Stimulated activated naive CD8-positive, alpha-beta T cell treated with anti-CD3 and anti-CD28 coated beads, Interleukin-15, Interleukin-2, amounts not matched to agents 100 U/mL and 50 U/mL, for 24 hours (primary cell): ENCODE measurements around the gene FAM171A1.

ENCODE experiments used
- ATAC-seq: fragments of 150-1000 bp; cut with Tn5 transposase; one replicate; pipeline ENCODE4 v1.10.0; 2021
- DNase-seq: peaks from one replicate; pipeline ENCODE4 v3.0.0; 2021

Gene FAM171A1

DNA sequence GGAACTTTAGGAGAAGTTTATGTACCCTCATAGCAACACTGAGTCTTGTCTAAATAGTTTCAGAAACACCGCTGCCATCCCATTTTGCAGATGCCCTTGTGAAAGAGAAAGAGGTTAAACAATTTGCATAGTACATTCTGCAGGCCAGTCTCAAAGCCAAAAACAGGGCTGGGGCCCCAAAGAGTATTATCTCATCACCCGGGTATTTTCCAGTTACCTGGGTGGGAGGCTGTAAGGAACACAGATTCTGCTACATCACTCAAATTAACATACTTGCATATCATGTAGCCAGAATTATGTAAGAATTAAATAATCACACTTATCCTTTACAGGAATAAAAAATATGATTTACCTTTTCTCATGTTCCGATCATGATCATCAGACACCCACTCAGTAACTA, 3.1 kb upstream of the FAM171A1 start:
- no peak for DNase-seq
- no peak for ATAC-seq

DNA sequence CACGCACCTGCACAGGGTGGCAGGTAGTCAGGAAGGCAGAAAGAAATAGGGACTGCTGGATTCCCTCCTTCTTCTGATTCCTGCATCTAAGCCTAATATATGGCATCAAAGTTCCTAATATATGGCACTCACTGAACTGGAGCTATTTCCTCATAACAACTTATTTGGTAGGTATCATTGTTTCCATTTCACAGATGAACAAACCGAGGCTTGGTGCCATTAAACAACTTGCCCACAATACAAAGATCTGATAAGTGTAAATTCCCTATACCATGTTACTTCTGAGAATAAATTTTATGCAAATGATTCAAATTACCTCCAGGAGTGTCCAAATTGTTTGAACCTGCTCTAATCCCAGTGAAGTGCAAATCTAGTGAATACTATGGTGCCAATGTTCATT, 2.1 kb upstream of the FAM171A1 start:
- DNase-seq, result no peak
- ATAC-seq, result no peak

DNA sequence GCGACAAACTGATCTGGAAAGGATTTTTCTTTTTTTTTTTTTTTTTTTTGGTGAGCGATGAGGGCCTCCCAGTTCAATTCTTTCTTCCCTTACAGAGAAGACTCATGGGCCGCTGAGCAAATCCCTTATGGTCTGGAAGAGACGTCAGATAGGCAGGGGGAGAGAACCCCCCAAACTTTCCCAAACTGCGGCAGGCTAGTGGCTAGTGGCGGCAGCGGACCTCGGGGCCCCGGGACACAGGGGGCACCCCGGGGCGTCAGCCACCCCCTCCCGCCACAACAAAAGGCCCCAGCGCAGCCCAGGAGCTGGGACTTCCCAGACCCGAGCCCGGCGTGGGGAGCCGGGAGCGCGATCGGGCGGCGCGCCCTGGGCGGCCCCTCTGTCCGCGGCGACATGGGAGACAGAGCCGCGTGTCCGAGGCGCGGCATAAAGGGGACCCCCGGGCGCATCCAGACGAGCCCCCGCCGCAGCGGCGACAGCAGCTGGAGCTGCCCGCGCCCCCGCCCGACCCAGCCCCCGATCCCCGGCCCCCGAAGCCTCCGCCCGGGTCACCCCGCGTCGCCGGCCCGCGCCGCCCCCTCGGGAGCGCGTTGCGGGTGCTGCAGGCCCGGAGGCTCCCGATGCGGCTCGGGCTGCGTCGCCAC, 755 bp downstream of the FAM171A1 start:
- DNase-seq (peak; percentile 40), ATAC-seq (peak; percentile 48)

DNA sequence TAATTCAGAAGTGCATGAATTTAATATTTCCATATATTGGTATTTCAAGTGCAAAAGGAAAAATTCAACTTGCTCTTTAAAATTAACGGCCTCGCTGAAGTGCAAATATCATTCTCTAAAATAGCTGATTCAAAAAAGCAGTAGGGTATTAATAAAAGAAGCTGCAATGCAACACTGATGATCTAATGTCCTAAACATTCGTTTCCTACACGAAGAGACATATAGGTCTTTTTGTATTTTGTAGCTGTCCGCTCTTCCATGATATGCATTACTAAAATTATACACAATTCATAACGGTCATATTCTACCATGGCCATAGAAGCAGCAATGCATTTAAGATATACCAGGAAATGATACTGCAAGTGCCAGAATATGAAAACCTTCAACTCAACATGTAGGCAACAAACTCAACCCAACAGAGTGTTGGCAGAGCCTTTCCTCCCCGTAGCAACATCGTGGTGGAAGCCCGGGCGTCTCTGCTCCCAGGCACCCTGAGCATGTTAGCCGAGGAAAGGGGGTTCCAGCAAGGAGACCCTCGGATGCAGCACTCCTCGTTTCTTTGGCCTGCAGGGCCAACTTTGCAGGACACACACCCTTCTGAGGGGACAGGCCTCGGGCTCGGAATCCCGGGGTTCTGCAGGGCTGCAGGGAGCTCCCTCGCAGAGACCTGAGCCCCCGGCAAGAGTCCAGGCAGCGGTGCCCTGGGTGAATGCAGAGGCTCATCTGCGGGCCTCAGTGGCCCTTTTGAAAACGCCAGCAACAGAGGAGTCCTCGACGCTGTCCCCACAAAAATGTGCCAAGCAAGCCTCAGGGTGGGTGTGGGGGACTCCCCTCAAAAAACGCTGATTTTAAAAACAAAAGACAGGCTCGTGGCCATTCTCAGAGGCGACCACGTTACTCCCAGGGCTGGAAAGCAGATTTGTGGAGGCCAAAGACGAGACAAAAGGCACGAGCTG, 1.6 kb downstream of the FAM171A1 start:
- no peak for DNase-seq
- no peak for ATAC-seq

DNA sequence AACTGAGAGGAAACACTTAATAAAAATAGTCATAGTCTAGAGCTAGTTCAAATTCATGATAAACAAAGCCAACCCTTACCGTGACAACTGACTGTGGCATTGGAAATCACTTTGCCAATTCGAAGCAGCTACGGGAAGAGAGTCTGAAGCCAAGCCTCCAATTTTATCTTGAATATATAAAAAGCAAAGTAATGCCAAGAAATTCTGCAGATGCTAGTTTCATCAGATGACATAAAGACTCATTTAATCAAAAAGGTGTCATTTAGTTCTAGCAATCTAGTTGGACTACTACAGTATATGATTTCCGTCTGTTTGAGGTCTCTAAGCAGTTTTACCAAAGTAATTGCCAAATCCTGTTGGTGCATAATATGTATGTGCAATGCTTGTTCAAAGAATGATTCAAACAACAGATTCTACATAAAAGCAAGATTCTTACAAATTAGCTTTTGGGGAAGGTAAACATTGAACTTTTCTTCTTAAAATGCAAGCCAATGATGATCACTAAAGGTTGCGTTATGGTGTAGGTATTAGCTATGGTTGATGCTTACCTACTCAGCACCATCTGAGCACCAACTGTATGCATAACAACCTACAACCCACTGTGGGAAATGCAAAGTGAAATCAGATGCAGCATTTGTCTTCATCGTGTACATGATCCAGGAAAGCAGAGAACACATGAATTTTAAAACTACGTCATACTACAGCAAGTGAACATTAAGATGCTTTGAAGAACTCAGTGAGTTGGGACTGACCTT, 2.8 kb downstream of the FAM171A1 start:
- no peak for DNase-seq
- no peak for ATAC-seq

DNA sequence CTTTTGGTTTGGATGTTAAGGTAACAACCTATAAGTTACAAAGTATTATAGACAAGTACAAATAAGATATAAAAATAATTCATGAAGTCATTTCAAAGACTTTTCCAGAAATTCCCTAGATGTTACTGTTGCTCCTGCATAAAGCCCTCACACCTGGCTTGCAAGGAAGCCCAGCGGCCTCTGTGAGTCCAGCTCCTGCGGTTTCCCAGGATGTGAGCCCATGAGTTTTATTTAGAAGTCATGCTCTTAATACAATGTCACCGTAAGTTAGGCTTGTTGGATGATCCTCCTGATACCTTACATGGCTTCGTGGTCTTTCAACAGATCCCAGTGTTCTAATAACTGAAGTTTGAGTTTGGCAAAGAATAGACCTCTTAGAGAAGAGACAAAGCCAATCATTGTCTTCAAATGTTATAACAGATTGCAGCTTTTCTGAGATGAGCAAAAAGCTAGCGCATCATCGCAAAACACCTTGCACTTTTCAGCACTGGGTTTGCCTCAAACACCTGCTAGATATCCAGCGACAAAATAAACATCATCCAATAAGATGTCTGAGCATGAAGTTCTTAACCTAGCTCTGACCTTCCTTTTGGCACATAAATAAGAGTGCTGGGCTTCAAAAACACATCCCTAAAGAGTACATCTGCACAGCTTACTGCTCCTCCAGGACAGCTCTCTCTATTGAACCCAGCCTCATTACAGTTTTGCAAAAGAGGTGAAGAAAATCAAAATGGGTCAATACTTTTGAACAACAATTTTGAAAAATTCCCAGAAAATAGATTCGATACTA, 3.6 kb downstream of the FAM171A1 start:
- no peak for ATAC-seq
- no peak for DNase-seq

DNA sequence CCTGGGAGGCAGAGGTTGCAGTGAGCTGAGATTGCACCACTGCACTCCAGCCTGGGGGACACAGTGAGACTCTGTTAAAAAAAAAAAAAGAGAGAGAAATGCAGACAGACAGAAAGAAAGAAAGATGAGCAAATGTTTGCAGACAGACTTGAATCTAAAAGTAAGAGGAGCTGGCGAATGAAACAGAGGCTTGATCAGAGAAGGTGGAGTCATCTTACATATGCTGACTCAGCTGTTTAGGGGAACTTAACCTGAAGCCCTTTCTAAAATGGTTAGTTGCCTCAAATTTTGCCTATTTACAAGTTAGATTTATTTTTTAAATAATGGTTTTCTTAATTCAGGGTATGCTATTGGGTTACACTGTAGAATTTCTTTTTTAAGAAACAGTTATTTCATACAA, 5.4 kb downstream of the FAM171A1 start:
- no peak for DNase-seq
- no peak for ATAC-seq

DNA sequence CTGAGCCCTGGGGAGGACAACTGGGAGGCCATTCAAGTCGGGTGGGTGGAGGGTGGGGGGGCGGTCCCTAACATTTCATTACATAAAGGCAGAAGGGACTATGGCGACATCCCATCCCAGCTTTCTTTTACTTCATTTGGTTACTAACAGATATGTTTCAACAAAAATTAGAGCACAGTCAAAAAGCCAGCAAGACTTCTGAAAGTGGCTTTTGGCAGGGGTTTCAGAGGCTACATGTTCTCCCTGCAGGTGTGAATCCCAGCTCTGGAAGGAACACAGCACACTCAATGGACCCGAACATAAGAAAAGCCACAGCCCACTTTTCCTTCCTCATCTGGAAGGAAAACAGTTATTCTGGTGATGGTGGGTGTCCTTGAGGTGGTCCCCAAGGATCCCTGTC, 7.1 kb downstream of the FAM171A1 start:
- DNase-seq (no peak), ATAC-seq (no peak)

DNA sequence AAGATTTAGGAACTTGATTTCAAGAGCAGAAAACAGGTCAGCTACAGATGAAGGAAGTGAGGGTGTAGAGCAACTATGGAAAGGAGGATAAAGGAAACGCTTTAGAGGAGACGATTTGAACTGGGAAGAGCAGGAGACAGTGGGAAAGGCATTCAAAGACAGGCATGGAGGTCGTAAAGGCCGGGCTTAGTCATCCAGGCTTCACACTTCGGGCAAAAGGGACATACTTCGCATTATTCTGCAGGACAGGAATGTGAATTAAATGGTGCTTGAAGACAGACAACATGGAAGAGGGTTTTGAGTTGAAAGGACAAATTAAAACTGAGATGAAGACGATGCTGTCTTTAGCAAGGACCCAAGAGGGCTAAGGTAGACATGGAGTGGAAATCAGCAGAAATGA, 8.1 kb downstream of the FAM171A1 start:
- DNase-seq, result no peak
- no peak for ATAC-seq

DNA sequence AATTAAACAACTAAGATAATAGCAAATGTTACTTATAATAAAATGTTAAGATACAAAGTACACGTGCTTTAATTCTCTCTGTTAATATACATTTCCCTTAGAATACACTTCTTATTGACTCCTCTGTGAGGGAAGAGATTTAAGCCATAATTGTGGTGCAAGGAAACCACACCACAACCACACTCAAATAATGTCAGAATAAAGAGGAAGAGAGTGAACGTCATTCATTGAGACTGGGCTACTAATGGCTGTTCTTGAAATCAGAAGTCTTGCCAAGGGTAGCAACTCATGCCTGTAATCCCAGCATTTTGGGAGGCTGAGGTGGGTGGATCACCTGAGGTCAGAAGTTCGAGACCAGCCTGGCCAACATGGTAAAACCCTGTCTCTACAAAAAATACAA, 10.0 kb downstream of the FAM171A1 start:
- no peak for ATAC-seq

DNA sequence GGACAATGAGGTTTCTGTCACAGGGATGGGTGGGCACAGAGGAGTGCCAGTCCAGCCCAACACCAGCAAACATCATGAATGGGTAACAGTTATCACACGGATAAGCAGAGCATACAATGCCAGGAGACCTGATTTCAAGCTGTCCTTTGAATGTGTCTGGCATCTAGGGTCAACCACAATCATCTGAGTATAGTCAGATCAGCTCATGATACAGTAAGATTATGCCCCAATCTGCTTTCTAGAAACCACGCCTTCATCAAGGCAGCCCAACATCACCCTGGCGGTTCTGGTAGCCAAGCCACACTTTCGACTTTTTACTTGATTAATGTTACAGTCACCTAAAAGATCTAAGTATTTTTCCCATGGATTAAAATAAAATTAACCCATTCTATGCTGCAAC, 10.5 kb downstream of the FAM171A1 start:
- DNase-seq (no peak), ATAC-seq (no peak)

More for the DNA sequence above, 10.0 kb downstream of the FAM171A1 start:
- no peak for DNase-seq

DNA sequence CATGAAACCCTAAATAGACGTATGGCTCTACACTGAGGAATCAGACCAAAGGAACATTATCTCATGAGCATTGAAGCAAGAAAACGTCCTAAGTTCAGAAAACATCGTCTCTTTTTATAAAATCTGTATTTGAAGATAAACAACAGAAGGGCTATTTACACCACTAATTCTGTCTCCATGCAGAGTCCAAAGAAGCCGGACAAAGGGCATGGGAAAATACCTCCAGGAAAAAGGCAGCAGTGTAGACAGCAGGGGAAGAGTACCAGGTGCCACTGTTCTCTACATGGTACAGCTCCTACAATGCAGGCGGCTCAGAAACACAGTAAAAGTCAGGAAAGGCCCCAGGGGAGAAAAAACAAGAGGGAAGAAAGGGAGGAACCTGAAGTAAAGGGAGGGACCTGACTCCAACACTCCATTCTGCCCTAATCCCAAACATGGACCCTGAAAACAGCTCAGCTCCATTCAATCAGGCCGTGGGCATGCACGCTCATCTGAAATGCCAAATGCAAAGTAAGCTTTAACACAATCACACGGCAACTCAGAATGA, 17.5 kb downstream of the FAM171A1 start:
- ATAC-seq (no peak), DNase-seq (no peak)

DNA sequence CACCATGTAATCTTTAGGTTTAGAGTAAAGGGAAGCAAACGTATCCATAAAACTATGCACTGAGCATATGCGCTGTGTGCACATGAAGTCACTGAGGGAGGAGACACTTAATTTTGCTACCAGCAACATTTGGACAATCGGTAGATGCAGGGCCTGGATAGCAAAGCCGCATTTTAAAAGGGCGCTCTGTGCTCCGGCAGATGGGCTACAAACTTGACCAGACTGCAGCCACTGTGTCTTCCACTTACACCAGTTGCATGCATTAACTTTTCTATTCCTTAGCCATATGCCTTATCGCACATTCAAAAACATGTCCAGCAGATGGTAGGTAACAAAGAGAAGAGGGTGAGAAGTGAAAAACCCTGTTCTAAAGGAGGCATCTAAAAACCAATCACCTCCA, 18.3 kb downstream of the FAM171A1 start:
- DNase-seq, result no peak
- no peak for ATAC-seq

DNA sequence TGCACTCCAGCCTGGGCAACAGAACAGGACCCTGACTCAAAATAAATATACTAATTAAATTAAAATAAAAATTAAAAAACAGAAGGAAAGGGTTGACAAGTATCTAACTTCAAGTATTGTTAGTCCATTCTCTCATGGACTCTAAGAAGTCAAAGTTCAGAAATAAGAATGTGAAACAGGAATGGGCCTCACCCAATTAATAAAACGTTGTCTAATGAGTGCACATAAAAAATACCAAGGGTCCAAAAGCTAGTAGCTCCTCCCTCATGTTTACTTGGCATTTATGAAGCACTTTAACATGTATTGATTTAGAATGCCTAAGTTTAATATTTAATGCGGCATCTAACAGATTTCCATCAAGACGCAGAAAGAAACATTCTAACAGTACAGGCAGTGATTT, 18.9 kb downstream of the FAM171A1 start:
- DNase-seq, result no peak
- ATAC-seq, result no peak

DNA sequence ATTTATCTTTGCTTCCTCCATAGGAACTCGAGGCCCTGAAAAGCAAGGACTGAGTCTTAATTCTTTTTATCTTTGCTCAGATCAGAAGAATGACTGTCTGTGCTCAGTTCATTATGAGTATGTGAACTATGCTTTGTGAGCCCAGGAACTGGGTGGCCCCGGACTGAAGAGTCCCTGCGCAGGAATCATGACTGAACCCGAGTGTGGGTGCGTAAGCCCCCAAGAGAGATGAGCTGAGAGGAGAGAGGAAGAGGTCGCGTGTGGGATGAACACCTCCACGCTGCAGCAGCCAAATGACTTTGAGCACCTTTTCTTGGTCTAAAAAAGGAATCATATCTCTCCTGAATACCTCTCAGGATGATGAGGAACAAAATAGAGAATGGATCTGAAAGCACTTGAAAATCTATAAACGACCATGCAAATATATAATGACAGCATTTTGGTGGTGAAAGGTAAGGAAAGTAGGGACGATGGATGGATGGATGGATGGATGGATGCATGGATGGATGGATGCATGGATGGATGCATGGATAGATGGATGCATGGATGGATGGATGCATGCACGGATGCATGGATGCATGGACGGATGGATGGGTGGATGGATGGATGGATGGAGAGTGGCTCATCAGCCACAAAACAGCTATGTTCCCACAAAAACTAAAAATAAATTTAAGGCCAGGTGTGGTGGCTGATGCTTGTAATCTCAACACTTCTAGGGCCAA, 19.8 kb downstream of the FAM171A1 start:
- DNase-seq, result no peak
- ATAC-seq, result no peak

DNA sequence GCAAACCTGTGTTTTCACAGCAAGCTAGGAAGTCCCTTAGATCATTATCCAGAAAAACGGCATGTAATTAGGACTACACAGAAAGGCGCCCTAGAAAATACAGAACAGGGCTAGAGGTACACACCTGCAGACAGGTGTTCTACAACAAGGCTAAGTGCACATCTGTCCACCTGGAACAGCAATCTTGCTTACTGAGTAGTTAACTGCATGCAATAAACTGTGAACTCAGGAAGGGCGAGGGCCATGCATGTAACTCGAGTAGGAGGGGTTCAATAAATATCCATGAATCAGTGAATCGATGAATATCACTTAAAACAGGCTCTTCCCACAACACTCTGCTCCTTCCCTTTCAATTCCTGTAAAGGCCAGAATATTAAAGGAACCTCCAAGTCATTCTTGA, 22.0 kb downstream of the FAM171A1 start:
- no peak for DNase-seq
- no peak for ATAC-seq

DNA sequence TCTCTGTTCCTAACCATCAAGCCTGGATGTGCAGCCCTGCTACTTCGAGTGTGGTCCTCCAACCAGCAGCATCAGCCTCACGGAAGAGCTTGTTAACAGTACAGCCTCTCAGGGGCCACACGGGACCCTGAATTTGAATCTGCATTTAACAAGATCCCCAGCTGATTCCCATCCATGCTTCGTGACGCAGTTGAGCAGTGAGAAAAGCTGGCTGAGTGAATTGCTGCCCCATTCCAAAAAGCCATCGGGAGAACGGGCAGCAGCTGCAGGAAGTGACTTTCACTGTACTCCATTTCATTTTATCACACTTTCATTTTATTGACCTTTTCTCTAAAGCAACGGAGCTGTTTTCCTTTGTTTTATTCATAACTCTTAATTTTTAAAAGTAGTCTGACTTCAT, 22.5 kb downstream of the FAM171A1 start:
- DNase-seq, result no peak
- no peak for ATAC-seq

DNA sequence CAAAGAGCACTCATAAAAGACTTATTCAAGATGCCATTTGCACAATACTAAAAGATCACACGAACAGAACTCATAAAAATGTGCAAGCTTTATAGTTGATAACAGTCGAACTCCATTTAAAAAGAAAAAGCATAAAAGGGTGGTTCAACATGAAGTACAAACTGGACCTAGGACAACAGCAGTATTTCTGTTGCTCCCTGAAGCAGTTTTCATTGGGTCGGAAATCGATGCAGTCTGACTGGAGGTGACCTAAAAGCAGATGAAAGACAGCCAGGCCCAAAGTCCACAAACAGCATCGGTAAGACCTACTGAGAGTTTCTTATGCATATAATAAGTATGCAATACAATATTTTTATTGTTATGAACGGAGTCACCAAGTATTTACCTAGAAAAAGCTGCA, 23.9 kb downstream of the FAM171A1 start:
- DNase-seq (no peak), ATAC-seq (no peak)

DNA sequence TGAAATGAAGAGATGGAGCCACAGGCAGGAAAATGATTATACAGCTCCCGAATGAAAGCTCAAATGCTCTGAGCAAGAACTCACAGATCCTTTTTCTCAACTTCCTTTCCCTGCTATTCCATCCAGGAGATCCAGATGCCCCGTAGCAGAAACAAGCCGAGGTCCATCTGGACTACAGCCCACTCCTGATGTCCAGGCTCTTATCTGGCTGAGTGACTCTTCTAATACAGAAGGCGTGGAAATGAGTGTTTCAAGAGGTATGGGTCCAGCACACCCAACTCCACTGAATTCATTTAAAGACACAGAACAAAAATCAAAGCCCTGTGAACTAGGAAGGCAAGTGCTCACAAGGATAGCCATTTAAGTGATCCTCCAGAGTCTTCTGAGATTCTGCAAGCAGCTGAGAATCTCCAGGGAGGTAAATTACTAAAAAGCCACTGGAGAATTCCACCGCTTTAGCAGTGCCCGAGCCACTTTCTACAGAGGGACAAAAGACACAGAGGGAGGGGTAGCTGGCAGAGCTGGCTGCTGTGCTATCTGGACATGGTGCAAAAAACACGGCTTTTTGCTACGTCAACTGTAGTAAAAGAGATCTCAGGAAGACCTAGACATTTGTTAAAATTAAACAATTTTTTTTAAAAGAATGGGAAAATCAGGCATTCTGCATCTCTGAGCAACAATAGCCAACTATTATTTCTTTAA, 24.5 kb downstream of the FAM171A1 start:
- DNase-seq, result no peak
- ATAC-seq, result no peak

DNA sequence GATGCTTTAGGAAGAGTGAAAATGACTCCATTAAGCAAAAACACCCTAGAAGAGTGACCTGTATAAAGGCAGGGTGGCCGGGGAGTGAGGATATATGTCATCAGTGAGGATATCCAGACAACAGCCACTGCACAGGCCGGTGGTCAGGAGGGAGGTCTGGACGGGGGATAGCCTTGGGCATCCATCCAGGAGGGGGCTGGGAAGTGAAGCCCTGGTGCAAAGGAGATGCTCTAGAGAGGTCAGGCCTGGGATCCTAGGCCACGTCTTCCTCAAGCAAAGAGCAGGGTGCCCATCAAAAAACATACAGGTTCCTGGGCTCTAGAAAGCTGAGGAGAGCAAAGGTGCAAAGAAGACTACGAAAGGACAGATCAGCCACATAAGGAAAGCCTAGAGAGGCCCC, 25.6 kb downstream of the FAM171A1 start:
- DNase-seq, result no peak
- ATAC-seq, result no peak

DNA sequence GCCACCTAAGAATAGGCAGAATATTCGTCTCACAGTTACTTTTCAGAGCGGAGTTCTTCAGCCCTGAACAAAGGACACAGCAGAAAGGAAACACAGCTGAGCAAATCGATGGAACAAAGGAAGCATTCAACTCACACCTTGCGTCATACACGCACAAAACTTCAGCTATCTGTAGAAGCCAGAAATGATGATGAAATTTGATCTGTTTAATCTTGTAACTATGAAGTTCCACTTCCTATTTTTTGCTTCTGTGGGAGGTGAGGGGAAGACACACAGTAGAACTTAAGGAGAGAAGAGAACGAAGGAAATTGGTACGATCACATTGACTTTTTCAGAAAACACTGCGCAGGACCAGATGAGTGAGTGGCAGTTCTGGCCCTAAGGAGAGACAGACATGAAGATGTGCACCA, 26.2 kb downstream of the FAM171A1 start:
- ATAC-seq (no peak), DNase-seq (no peak)
